ENCODE results near the gene PATL1. TPM values are rescaled to one million over a fixed set of nuclear protein-coding genes. Genes with fewer than 3 reads are reported as not detected.

The PATL1 gene
- total and polyA plus RNA-seq, 9 donors: 11.1 to 44.2 (median 30.8) TPM

GRCh38 chr11:59658036-59658435 lies 10.8 kb downstream of the PATL1 start:
- 89 to 92% (median 91%) methylated on average over 5 of the region's 5 CpGs for WGBS, 3 donors
- TF ChIP-seq POLR2A (IDR thresholded peaks at IDR 0.05): no peak
- no peak for TF ChIP-seq CTCF (IDR thresholded peaks at IDR 0.05)
- no peak for TF ChIP-seq EP300 (IDR thresholded peaks at IDR 0.05)
- Histone ChIP-seq H3K4me3 (no peak overlapping the region), H3K27ac (no peak overlapping the region), H3K9me3 (no peaks in the 10 kb centered on the region), H3K27me3 (no peaks in the 10 kb centered on the region), H3K4me1 (ENCODE audit: insufficient read depth) (no peaks in the 10 kb centered on the region), H3K36me3 (no peaks in the 10 kb centered on the region)
- no peak for DNase-seq
- intact Hi-C loops (cut with DNase I): no loop called here

DNA sequence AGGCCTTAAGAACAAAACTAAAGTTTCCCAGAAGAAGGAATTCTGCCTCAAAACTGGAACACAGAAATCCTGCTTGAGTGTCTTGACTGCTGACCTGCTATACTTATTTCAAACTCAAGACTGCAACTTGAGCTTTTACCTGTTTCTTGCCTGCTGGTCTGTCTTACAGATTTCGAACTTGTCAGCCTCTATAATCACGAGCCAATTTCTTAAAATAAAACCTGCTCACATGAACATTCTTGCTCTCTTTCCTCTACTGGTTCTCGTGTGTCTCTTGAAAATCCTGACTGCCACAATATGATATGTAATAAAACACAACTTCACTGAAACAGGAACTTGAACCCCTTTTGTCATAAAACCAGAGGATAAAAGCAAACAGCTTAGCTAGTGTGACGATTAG lies 13.9 kb downstream of the PATL1 start:
- H3K36me3 ChIP-seq: no peaks in the 10 kb centered on the region
- H3K9me3 ChIP-seq: no peaks in the 10 kb centered on the region
- intact Hi-C loops (cut with DNase I): no loop called here

GRCh38 chr11:59647245-59647980 lies 21.4 kb downstream of the PATL1 start:
- DNase-seq: no peak
- intact Hi-C loops (cut with DNase I): no loop called here
- H3K4me1 ChIP-seq (ENCODE audit: insufficient read depth): no peaks in the 10 kb centered on the region
- H3K9me3 ChIP-seq: no peaks in the 10 kb centered on the region
- H3K27ac ChIP-seq: no peak overlapping the region
- 86 to 92% (median 89%) methylated on average over 3 of the region's 3 CpGs for WGBS, 3 donors
- no peak for TF ChIP-seq POLR2A (IDR thresholded peaks at IDR 0.05)
- no peak overlapping the region for H3K4me3 ChIP-seq
- no peaks in the 10 kb centered on the region for H3K27me3 ChIP-seq
- no peaks in the 10 kb centered on the region for H3K36me3 ChIP-seq

More for the DNA sequence above, 13.9 kb downstream of the PATL1 start:
- Histone ChIP-seq H3K27ac (no peak overlapping the region), H3K4me1 (ENCODE audit: insufficient read depth) (no peaks in the 10 kb centered on the region), H3K4me3 (no peak overlapping the region), H3K27me3 (no peaks in the 10 kb centered on the region)
- no peak for TF ChIP-seq EP300 (IDR thresholded peaks at IDR 0.05)
- no peak for TF ChIP-seq POLR2A (IDR thresholded peaks at IDR 0.05)
- TF ChIP-seq CTCF (IDR thresholded peaks at IDR 0.05): no peak
- WGBS, 3 donors: 87 to 90% (median 89%) methylated on average over 4 of the region's 4 CpGs
- DNase-seq: no peak

DNA sequence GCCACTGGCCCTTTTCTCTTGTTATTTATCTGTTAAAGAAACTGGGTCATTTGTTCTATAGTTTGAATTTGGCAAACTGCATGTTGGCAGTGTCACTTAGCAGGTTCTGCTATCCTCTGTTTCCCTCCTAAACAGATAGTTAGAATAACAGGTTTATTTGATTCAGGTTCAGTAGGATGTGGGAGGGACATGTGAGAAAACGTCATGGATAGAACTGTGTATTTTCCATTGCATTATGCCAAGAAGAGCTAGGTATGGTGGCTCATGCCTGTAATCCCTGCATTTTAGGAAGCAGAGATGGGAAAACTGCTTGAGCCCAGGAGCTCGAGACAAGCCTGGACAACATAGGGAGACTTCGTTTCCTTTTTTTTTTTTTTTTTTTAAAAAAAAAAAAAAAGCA lies 24.3 kb downstream of the PATL1 start:
- 71 to 81% (median 74%) methylated on average over 3 of the region's 3 CpGs for WGBS, 3 donors
- H3K27ac ChIP-seq: no peak overlapping the region
- no peak for DNase-seq
- H3K36me3 ChIP-seq: no peaks in the 10 kb centered on the region
- H3K9me3 ChIP-seq: no peaks in the 10 kb centered on the region
- TF ChIP-seq POLR2A (IDR thresholded peaks at IDR 0.05) (no peak), EP300 (IDR thresholded peaks at IDR 0.05) (no peak), CTCF (IDR thresholded peaks at IDR 0.05) (no peak)
- no peaks in the 10 kb centered on the region for H3K27me3 ChIP-seq
- no peak overlapping the region for H3K4me3 ChIP-seq
- intact Hi-C loops (cut with DNase I): no loop called here
- H3K4me1 ChIP-seq (ENCODE audit: insufficient read depth): no peaks in the 10 kb centered on the region

GRCh38 chr11:59643390-59643789 lies 25.4 kb downstream of the PATL1 start:
- Histone ChIP-seq H3K27ac (peak overlapping the region in 1 of 2 donors; percentile 7), H3K36me3 (no peaks in the 10 kb centered on the region), H3K27me3 (no peaks in the 10 kb centered on the region), H3K4me1 (ENCODE audit: insufficient read depth) (no peaks in the 10 kb centered on the region), H3K4me3 (no peak overlapping the region), H3K9me3 (no peaks in the 10 kb centered on the region)
- DNase-seq: no peak
- TF ChIP-seq EP300 (IDR thresholded peaks at IDR 0.05): no peak
- TF ChIP-seq CTCF (IDR thresholded peaks at IDR 0.05): no peak
- TF ChIP-seq POLR2A (IDR thresholded peaks at IDR 0.05): no peak
- WGBS, 3 donors: 67 to 75% (median 72%) methylated on average over 3 of the region's 3 CpGs
- intact Hi-C loops (cut with DNase I): no loop called here

All from ovary (tissue), 9 donors.